Loucy (cell line): Measurements from ENCODE around the gene GARIN3.

Experiments used
- H2AFZ ChIP-seq: fragments of 200-600 bp; sonication (generic); 2 replicates; pipeline ENCODE4 v1.6.0; 2016; ENCODE audit warnings: antibody characterized with exemption, mild to moderate bottlenecking, low read length, moderate library complexity
- H3F3A ChIP-seq: fragments of 200-600 bp; 2 replicates; pipeline ENCODE4 v1.6.0; 2016; ENCODE audit warnings: antibody characterized with exemption, low read depth, mild to moderate bottlenecking
- H3K27me3 ChIP-seq: fragments of 200-600 bp; sonication (generic); 2 replicates; pipeline ENCODE4 v1.6.1; 2014; ENCODE audit warnings: low read length, mild to moderate bottlenecking; ENCODE audit not compliant: insufficient read depth, poor library complexity, severe bottlenecking
- H3K36me3 ChIP-seq: fragments of 200-600 bp; sonication (generic); 2 replicates; pipeline ENCODE4 v1.6.1; 2016; ENCODE audit warnings: low read length; ENCODE audit not compliant: insufficient read depth
- H3K4me1 ChIP-seq: fragments of 200-600 bp; sonication (generic); 2 replicates; pipeline ENCODE4 v1.5.1; 2014; ENCODE audit warnings: low read length, mild to moderate bottlenecking; ENCODE audit not compliant: insufficient read depth, poor library complexity, severe bottlenecking
- H3K4me2 ChIP-seq: fragments of 200-600 bp; sonication (generic); 2 replicates; pipeline ENCODE4 v1.6.0; 2014; ENCODE audit warnings: antibody characterized with exemption, low read length, low read depth, mild to moderate bottlenecking; ENCODE audit not compliant: poor library complexity, severe bottlenecking
- H3K4me3 ChIP-seq: fragments of 200-600 bp; sonication (generic); 2 replicates; pipeline ENCODE4 v1.5.1; 2014; ENCODE audit warnings: low read length, mild to moderate bottlenecking, mixed read lengths; ENCODE audit not compliant: poor library complexity, severe bottlenecking
- H3K79me2 ChIP-seq: fragments of 200-600 bp; sonication (generic); 2 replicates; pipeline ENCODE4 v1.6.1; 2014; ENCODE audit warnings: low read length; ENCODE audit not compliant: insufficient read depth
- H3K9ac ChIP-seq: fragments of 200-600 bp; sonication (generic); 2 replicates; pipeline ENCODE4 v1.6.0; 2014; ENCODE audit warnings: mild to moderate bottlenecking, low read depth, low read length, moderate library complexity; ENCODE audit not compliant: poor library complexity, severe bottlenecking
- H3K9me2 ChIP-seq: fragments of 200-600 bp; sonication (generic); replicated peaks from 2 replicates; pipeline ENCODE4 v1.6.1; 2016; ENCODE audit warnings: low read depth, low read length, mixed read lengths
- H3K9me3 ChIP-seq: fragments of 200-600 bp; sonication (generic); 2 replicates; pipeline ENCODE4 v1.6.1; 2014; ENCODE audit warnings: mild to moderate bottlenecking, antibody characterized with exemption, low read length, low read depth; ENCODE audit not compliant: insufficient read depth
- H4K20me1 ChIP-seq: fragments of 200-600 bp; sonication (generic); 2 replicates; pipeline ENCODE4 v1.6.0; 2014; ENCODE audit warnings: antibody characterized with exemption, low read length, mild to moderate bottlenecking; ENCODE audit not compliant: insufficient read depth, poor library complexity, severe bottlenecking
- EZH2phosphoT487 ChIP-seq: fragments of 200-600 bp; IDR thresholded peaks from 2 replicates; pipeline ENCODE4 v1.6.1; 2018; ENCODE audit warnings: antibody characterized with exemption, mild to moderate bottlenecking, moderate library complexity, borderline replicate concordance
- TF ChIP-seq, protein P1 (sequence below): fragments of 200-600 bp; sonication (generic); conservative IDR thresholded peaks from 2 replicates; pipeline ENCODE4 v1.5.1; 2014; ENCODE audit warnings: mild to moderate bottlenecking, antibody characterized with exemption, low read length

The GARIN3 gene

DNA sequence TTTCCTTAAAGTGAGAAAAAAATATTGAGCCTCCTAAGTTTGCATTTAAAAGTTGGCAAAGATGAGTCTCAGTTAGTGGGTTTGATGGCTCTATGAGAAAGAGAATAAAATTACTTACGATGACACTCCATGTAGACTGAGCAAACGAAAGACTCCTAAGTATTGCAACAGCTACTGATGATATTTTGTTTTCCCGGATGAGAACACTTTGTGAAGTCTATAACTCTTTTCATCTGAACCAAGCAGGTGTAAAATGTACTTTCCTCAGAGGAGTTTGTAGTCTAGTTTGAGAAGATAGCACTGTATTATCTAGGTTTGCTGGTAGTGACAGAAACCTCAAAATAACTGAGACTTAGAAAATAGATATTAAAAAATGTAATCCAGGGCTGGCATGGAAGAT, 12.9 kb upstream of the GARIN3 start:
- no peak for TF ChIP-seq EZH2phosphoT487
- TF ChIP-seq, protein P1, sequence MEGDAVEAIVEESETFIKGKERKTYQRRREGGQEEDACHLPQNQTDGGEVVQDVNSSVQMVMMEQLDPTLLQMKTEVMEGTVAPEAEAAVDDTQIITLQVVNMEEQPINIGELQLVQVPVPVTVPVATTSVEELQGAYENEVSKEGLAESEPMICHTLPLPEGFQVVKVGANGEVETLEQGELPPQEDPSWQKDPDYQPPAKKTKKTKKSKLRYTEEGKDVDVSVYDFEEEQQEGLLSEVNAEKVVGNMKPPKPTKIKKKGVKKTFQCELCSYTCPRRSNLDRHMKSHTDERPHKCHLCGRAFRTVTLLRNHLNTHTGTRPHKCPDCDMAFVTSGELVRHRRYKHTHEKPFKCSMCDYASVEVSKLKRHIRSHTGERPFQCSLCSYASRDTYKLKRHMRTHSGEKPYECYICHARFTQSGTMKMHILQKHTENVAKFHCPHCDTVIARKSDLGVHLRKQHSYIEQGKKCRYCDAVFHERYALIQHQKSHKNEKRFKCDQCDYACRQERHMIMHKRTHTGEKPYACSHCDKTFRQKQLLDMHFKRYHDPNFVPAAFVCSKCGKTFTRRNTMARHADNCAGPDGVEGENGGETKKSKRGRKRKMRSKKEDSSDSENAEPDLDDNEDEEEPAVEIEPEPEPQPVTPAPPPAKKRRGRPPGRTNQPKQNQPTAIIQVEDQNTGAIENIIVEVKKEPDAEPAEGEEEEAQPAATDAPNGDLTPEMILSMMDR: no peak
- peaks cover 25% of the 10 kb centered on the region for H3K4me1 ChIP-seq

DNA sequence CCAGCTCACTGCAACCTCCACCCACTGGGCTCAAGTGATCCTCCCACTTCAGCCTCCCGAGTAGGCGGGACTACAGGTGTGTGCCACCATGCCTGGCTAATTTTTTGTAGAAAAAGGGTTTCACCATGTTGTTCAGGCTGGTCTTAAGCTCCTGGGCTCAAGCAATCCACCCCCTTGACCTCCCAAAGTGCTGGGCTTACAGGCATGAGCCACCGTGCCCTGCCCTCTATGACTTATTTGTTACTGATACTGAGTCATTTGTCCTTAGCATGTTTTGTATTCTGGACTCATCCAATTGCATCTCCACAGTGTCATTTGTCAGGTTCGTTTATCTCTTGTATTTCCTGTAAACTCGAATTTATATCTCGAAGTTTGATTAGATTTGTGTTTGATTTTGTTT, 11.9 kb upstream of the GARIN3 start:
- Histone ChIP-seq H3F3A (peaks cover 4% of the 10 kb centered on the region; the same call in 1 of the 2 replicates), H3K79me2 (peaks cover 23% of the 10 kb centered on the region), H2AFZ (no peak overlapping the region), H3K36me3 (no peaks in the 10 kb centered on the region), H3K9me3 (no peaks in the 10 kb centered on the region), H3K27me3 (no peaks in the 10 kb centered on the region), H3K4me3 (no peak overlapping the region), H3K4me1 (peaks cover 22% of the 10 kb centered on the region), H4K20me1 (no peaks in the 10 kb centered on the region), H3K9ac (no peak overlapping the region), H3K9me2 (no peaks in the 10 kb centered on the region), H3K4me2 (no peak overlapping the region)
- no peak for TF ChIP-seq EZH2phosphoT487
- TF ChIP-seq, protein P1: no peak

More for the DNA sequence above, 12.9 kb upstream of the GARIN3 start:
- Histone ChIP-seq H3K9me3 (no peaks in the 10 kb centered on the region), H3K9me2 (no peaks in the 10 kb centered on the region), H3K79me2 (peaks cover 33% of the 10 kb centered on the region), H3K36me3 (no peaks in the 10 kb centered on the region), H2AFZ (no peak overlapping the region), H3K27me3 (no peaks in the 10 kb centered on the region), H3F3A (peaks cover 4% of the 10 kb centered on the region; the same call in 1 of the 2 replicates), H3K4me3 (no peak overlapping the region), H3K4me2 (no peak overlapping the region), H3K9ac (no peak overlapping the region), H4K20me1 (peaks cover 9% of the 10 kb centered on the region)

DNA sequence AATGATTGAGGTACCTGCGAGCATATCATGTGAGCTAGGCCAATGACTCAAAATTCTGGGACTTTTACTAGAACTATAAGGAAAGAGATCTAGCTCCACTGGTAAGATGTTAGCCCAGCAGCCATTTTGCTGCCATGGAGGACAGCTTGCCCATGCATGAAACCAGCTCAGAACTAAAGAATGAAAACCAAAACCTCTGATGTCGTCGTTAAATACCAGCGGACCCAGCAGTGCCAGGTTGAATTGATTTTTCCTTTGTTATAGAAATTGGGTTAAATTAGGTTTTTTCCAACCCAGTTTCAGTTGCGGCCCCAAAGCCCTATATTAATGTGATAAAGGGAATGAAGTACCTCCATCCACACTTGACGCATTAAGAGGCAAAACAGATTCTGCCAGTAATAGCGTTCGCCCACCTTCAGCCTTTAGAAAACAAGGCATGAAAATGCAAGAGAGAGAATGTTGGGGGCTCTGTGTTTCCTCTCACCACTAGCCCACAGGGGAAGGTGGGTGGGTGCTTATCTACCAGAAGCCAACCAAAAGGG, 9.1 kb upstream of the GARIN3 start:
- H4K20me1 ChIP-seq: no peaks in the 10 kb centered on the region
- H3K4me2 ChIP-seq: no peak overlapping the region
- no peaks in the 10 kb centered on the region for H3K9me3 ChIP-seq
- peaks cover 31% of the 10 kb centered on the region for H3K4me1 ChIP-seq
- H2AFZ ChIP-seq: no peak overlapping the region
- no peaks in the 10 kb centered on the region for H3K36me3 ChIP-seq
- H3F3A ChIP-seq: peaks cover 2% of the 10 kb centered on the region; the same call in 1 of the 2 replicates
- H3K4me3 ChIP-seq: no peak overlapping the region
- no peaks in the 10 kb centered on the region for H3K27me3 ChIP-seq
- no peaks in the 10 kb centered on the region for H3K79me2 ChIP-seq
- TF ChIP-seq, protein P1: no peak
- TF ChIP-seq EZH2phosphoT487: no peak
- no peaks in the 10 kb centered on the region for H3K9me2 ChIP-seq
- no peak overlapping the region for H3K9ac ChIP-seq
